Naive thymus-derived CD8-positive, alpha-beta T cell (primary cell): ENCODE data around the gene DDX10. TPM values are rescaled to one million over a fixed set of nuclear protein-coding genes. Genes with fewer than 3 reads are reported as not detected.
"Not testable (repeated sequence)": the region's sequence is repeated elsewhere in the genome, so short reads cannot be mapped to it uniquely, and the experiment has no call there.

Experiments
- ATAC-seq, 2 donors: fragments of 150-1000 bp; cut with Tn5 transposase in 1 of 2; sonication (Bioruptor Pico), chemical (Tn5 transposase) in 1 of 2; 1 replicate in 1 of 2; 2 replicates in 1 of 2; pipeline ENCODE4 v1.10.0; 2021; ENCODE audit warnings: mild to moderate bottlenecking in 2 of 2, moderate library complexity in 2 of 2
- POLR2A ChIA-PET: fragments of 350-600 bp; sonication (Branson Sonifier 250); formaldehyde crosslinking; loops from one replicate; lab custom pipeline; 2021; ENCODE audit warnings: antibody characterized with exemption; lab: Charles Lee
- DNase-seq, 10 donors: peaks; one replicate each; pipeline versions ENCODE4 v3.0.0 to v3.0.0-alpha.2; 2020 to 2022
- H3K27ac Mint-ChIP-seq, 10 donors: one replicate each; pipeline ENCODE4 v1.8.0; 2020 to 2022; ENCODE audit warnings: mild to moderate bottlenecking in 10 of 10, mixed read lengths in 10 of 10, moderate library complexity in 4 of 10, inconsistent platforms in 1 of 10
- H3K27me3 Mint-ChIP-seq, 5 donors: one replicate each; pipeline ENCODE4 v1.8.0; 2021 to 2022; ENCODE audit warnings: mixed read lengths in 5 of 5
- H3K36me3 Mint-ChIP-seq, 3 donors: one replicate each; pipeline ENCODE4 v1.8.0; 2020 to 2022; ENCODE audit warnings: mixed read lengths in 3 of 3, mild to moderate bottlenecking in 2 of 3, inconsistent platforms in 1 of 3
- H3K4me1 Mint-ChIP-seq, 4 donors: one replicate each; pipeline ENCODE4 v1.8.0; 2021 to 2022; ENCODE audit warnings: mixed read lengths in 4 of 4
- H3K4me3 Mint-ChIP-seq, 10 donors: one replicate each; pipeline ENCODE4 v1.8.0; 2020 to 2022; ENCODE audit warnings: mild to moderate bottlenecking in 10 of 10, mixed read lengths in 10 of 10, moderate library complexity in 6 of 10, inconsistent platforms in 1 of 10
- H3K9me3 Mint-ChIP-seq, 9 donors: one replicate each; pipeline ENCODE4 v1.8.0; 2020 to 2022; ENCODE audit warnings: mixed read lengths in 9 of 9, mild to moderate bottlenecking in 3 of 9, inconsistent platforms in 1 of 9, moderate library complexity in 1 of 9
- polyA plus RNA-seq, 3 donors: library from polyadenylated mRNA; unstranded; fragments of 300-500 nt; fragmentation: Illumina TruSeq; gene quantifications; one replicate each; pipeline ENCODE4 v1.2.3, GENCODE V29; 2021
- total RNA-seq, 8 experiments: library from RNA in 2 of 8; stranded (reverse) in 2 of 8; gene quantifications; one replicate each; pipeline ENCODE4 v1.2.3 and lab custom pipeline; 2021 to 2026

DDX10 gene
- total and polyA plus RNA-seq, 5 experiments from 2014 or later, result 13.1 to 26.3 (median 15.9) TPM

- Mint-ChIP-seq H3K36me3 (peaks cover 0 to 12% (median 9%) of the 10 kb centered on the region in 3 donors), H3K4me3 (no peak overlapping the region), H3K9me3 (no peaks in the 10 kb centered on the region), H3K27me3 (no peaks in the 10 kb centered on the region), H3K27ac (no peak overlapping the region), H3K4me1 (peaks cover 0 to 8% (median 2%) of the 10 kb centered on the region in 4 donors)
- DNase-seq (no peak), ATAC-seq (no peak)
- POLR2A ChIA-PET, result no interaction called here
These were observed 153.1 kb downstream of the DDX10 start for GRCh38 chr11:108817976-108818375.

- Mint-ChIP-seq H3K4me1 (peaks cover 0 to 6% (median 2%) of the 10 kb centered on the region in 4 donors), H3K9me3 (no peaks in the 10 kb centered on the region), H3K27ac (no peak overlapping the region), H3K36me3 (peaks cover 0 to 12% (median 12%) of the 10 kb centered on the region in 3 donors), H3K27me3 (no peaks in the 10 kb centered on the region), H3K4me3 (no peak overlapping the region)
- ATAC-seq, result no peak
- DNase-seq, result no peak
- POLR2A ChIA-PET, result no interaction called here
These were observed 154.1 kb downstream of the DDX10 start for GRCh38 chr11:108818971-108819370.

DNA sequence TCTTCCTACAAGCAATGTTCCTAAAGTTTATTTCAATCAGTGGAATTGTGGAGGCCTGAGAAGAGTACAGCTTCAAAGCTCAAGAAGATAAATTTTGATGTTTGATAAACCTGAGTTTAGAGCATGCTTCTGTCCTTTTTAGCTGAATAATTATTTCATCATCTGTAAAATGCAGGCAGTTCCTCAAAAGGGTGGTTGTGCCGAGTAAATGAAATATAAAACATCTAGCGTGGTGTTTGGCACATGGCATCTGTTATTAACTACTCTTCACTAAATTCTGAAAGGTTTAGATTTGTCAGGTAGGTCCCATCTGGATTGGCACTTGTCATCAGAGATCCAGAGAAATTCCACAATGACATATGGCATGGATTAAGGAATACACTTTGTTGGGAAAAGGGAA, 155.1 kb downstream of the DDX10 start:
- ATAC-seq (no peak), DNase-seq (no peak)
- H3K4me1 Mint-ChIP-seq, result peaks cover 0 to 6% (median 2%) of the 10 kb centered on the region in 4 donors
- H3K27me3 Mint-ChIP-seq, result no peaks in the 10 kb centered on the region
- H3K36me3 Mint-ChIP-seq, result peaks cover 0 to 12% (median 9%) of the 10 kb centered on the region in 3 donors
- H3K9me3 Mint-ChIP-seq, result no peaks in the 10 kb centered on the region
- H3K4me3 Mint-ChIP-seq, result no peak overlapping the region
- POLR2A ChIA-PET, result no interaction called here
- no peak overlapping the region for H3K27ac Mint-ChIP-seq

GRCh38 chr11:108823960-108824359, 159.1 kb downstream of the DDX10 start:
- ATAC-seq, result not testable (repeated sequence)

DNA sequence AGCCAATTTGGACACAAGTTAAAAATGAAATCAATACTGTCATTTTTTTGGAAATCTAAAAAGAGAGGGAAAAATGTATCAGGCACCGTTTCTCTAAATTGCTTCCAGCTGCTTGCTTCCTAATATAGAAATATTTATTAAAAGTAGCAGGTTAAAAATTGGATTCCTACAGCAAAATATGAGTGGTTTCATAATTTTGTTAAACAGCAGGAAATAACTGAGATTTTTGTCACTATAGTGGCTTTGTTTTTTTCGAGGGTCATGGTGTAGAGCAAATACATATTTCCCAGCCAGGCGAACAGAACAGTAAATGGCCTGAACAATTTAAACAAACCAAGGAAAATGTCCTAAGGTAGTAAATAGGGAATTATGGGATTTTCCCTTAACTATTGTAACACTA, 159.7 kb downstream of the DDX10 start:
- ATAC-seq (no peak), DNase-seq (no peak)
- Mint-ChIP-seq H3K4me3 (no peak overlapping the region), H3K27me3 (no peaks in the 10 kb centered on the region), H3K36me3 (peaks cover 7 to 16% (median 12%) of the 10 kb centered on the region in 3 donors), H3K9me3 (peaks cover 0 to 11% (median 2%) of the 10 kb centered on the region in 9 donors), H3K27ac (peak overlapping the region in 1 of 10 donors; percentile 70), H3K4me1 (peaks cover 1 to 7% (median 5%) of the 10 kb centered on the region in 4 donors)
- POLR2A ChIA-PET, result no interaction called here

More at GRCh38 chr11:108823960-108824359, 159.1 kb downstream of the DDX10 start:
- H3K36me3 Mint-ChIP-seq, result peaks cover 1 to 13% (median 12%) of the 10 kb centered on the region in 3 donors
- H3K4me1 Mint-ChIP-seq, H3K9me3 Mint-ChIP-seq, H3K4me3 Mint-ChIP-seq, DNase-seq, H3K27me3 Mint-ChIP-seq, H3K27ac Mint-ChIP-seq, POLR2A ChIA-PET: not testable (repeated sequence)

DNA sequence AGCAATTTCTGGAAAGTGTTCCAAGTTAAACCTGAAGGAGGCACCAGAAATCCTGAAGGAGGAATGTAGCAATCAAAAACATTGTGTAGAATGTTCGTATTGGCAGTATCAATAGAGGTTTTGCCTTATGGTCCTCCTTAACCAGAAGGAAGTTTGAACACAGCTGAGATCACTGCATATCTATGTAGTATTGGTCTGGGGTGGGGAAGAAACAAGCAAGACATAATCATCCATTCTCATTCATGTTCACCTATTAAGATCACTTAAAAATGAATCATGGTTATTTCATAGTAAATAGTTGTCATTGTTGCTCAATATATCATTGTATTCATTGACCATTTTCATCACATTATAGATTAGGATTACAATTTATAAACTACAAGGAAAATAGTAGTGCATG, 160.5 kb downstream of the DDX10 start:
- Mint-ChIP-seq H3K4me1 (peaks cover 3 to 14% (median 10%) of the 10 kb centered on the region in 4 donors), H3K4me3 (no peak overlapping the region), H3K27ac (no peak overlapping the region), H3K36me3 (peaks cover 11 to 22% (median 12%) of the 10 kb centered on the region in 3 donors), H3K27me3 (no peaks in the 10 kb centered on the region), H3K9me3 (peaks cover 0 to 13% (median 6%) of the 10 kb centered on the region in 9 donors)
- ATAC-seq, result no peak
- POLR2A ChIA-PET, result no interaction called here
- DNase-seq, result no peak

GRCh38 chr11:108826136-108826535, 161.3 kb downstream of the DDX10 start:
- no peak overlapping the region for H3K4me3 Mint-ChIP-seq
- H3K27me3 Mint-ChIP-seq, result no peaks in the 10 kb centered on the region
- ATAC-seq, result no peak
- peaks cover 5 to 14% (median 11%) of the 10 kb centered on the region in 4 donors for H3K4me1 Mint-ChIP-seq
- H3K27ac Mint-ChIP-seq, result no peak overlapping the region
- no peak for DNase-seq
- H3K36me3 Mint-ChIP-seq, result peaks cover 8 to 24% (median 11%) of the 10 kb centered on the region in 3 donors
- POLR2A ChIA-PET, result no interaction called here
- H3K9me3 Mint-ChIP-seq, result peaks cover 0 to 13% (median 7%) of the 10 kb centered on the region in 9 donors

GRCh38 chr11:108835624-108836023, 170.8 kb downstream of the DDX10 start:
- Mint-ChIP-seq H3K4me3 (no peak overlapping the region), H3K9me3 (peaks cover 0 to under 1% (median 0%) of the 10 kb centered on the region in 9 donors), H3K36me3 (peaks cover 4 to 25% (median 22%) of the 10 kb centered on the region in 3 donors), H3K27ac (no peak overlapping the region), H3K4me1 (peaks cover 6 to 16% (median 10%) of the 10 kb centered on the region in 4 donors), H3K27me3 (no peaks in the 10 kb centered on the region)
- no peak for ATAC-seq
- DNase-seq, result no peak
- POLR2A ChIA-PET, result no interaction called here

GRCh38 chr11:108836541-108836940, 171.7 kb downstream of the DDX10 start:
- ATAC-seq, result no peak

DNA sequence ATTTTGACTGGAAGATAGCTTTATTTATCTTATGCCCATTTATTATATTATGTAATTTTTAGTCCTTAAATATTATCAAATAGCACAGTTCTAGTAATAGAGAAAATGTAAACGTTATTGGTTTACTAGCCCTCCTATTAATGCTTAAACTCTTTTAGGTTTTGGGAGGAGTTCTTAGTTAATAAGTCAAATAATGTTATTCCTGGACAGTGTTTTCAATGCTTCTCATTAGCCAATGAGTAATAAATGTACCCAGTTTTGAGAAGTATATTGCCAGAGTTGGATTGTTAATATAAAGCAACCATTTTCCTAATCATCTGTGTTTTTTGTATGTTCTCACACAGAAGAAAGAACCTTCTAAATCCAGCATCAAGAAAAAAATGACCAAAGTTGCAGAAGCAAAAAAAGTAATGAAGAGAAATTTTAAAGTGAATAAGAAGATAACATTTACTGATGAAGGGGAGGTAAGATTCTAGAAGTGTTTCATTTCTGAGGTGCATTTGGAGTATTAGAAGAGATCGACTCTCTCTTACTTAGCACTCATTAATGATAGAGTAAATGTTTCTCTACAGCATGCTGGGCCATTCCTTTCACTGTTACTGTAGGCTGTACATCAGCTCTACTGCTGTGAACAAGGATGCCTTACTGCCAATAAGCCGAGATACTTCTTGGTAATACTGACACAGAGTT, 173.4 kb downstream of the DDX10 start:
- DNase-seq, result no peak
- no peak overlapping the region for H3K4me3 Mint-ChIP-seq
- no peak for ATAC-seq
- H3K27ac Mint-ChIP-seq, result no peak overlapping the region
- H3K4me1 Mint-ChIP-seq, result peaks cover 7 to 23% (median 13%) of the 10 kb centered on the region in 4 donors
- POLR2A ChIA-PET, result interaction anchor here (0.6 kb wide), 1 partner anchor 1274 kb away, joined by 5 read pairs; no protein-coding TSS in a partner anchor
- H3K9me3 Mint-ChIP-seq, result no peaks in the 10 kb centered on the region
- H3K27me3 Mint-ChIP-seq, result no peaks in the 10 kb centered on the region
- H3K36me3 Mint-ChIP-seq, result peaks cover 12 to 40% (median 28%) of the 10 kb centered on the region in 3 donors

More at GRCh38 chr11:108836541-108836940, 171.7 kb downstream of the DDX10 start:
- POLR2A ChIA-PET, result no interaction called here
- Mint-ChIP-seq H3K27me3 (no peaks in the 10 kb centered on the region), H3K27ac (no peak overlapping the region), H3K4me1 (peaks cover 7 to 23% (median 13%) of the 10 kb centered on the region in 4 donors), H3K36me3 (peaks cover 10 to 35% (median 24%) of the 10 kb centered on the region in 3 donors), H3K4me3 (no peak overlapping the region), H3K9me3 (no peaks in the 10 kb centered on the region)
- no peak for DNase-seq

GRCh38 chr11:108838792-108839105, 173.9 kb downstream of the DDX10 start:
- H3K9me3 Mint-ChIP-seq, result no peaks in the 10 kb centered on the region
- peaks cover 12 to 40% (median 27%) of the 10 kb centered on the region in 3 donors for H3K36me3 Mint-ChIP-seq
- POLR2A ChIA-PET, result no interaction called here
- no peaks in the 10 kb centered on the region for H3K27me3 Mint-ChIP-seq
- ATAC-seq (no peak), DNase-seq (no peak)
- H3K27ac Mint-ChIP-seq, result peak overlapping the region in 2 of 10 donors; percentile 29 to 46
- H3K4me3 Mint-ChIP-seq, result no peak overlapping the region
- peaks cover 5 to 23% (median 12%) of the 10 kb centered on the region in 4 donors for H3K4me1 Mint-ChIP-seq

DNA sequence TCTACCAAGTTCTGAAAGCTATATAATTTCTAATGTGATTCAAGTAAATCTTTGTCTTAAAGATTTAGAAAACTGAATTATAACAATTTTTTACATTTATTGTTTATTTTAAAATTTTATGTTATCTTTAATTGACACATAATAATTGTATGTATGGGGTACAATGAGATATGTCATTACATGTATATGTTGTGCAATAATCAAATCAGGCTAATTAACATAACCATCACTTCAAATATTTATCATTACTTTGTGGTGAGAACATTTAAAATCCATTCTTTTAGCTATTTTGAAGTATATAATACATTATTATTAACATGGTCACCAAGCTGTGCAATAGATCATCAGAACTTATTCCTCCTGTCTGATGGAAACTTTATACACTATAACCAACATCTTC, 181.1 kb downstream of the DDX10 start:
- ATAC-seq, result no peak
- no peaks in the 10 kb centered on the region for H3K9me3 Mint-ChIP-seq
- H3K27ac Mint-ChIP-seq, result no peak overlapping the region
- H3K4me1 Mint-ChIP-seq, result peaks cover 0 to 4% (median 1%) of the 10 kb centered on the region in 4 donors
- no peaks in the 10 kb centered on the region for H3K27me3 Mint-ChIP-seq
- POLR2A ChIA-PET, result no interaction called here
- no peak for DNase-seq
- no peak overlapping the region for H3K4me3 Mint-ChIP-seq
- peaks cover 7 to 41% (median 24%) of the 10 kb centered on the region in 3 donors for H3K36me3 Mint-ChIP-seq

- Mint-ChIP-seq H3K4me1 (peaks cover 2 to 5% (median 3%) of the 10 kb centered on the region in 4 donors), H3K27ac (no peak overlapping the region), H3K4me3 (no peak overlapping the region), H3K9me3 (no peaks in the 10 kb centered on the region), H3K36me3 (peaks cover 0 to 40% (median 25%) of the 10 kb centered on the region in 3 donors), H3K27me3 (no peaks in the 10 kb centered on the region)
- POLR2A ChIA-PET, result no interaction called here
- no peak for ATAC-seq
- no peak for DNase-seq
These were observed 182.6 kb downstream of the DDX10 start for GRCh38 chr11:108847298-108847990.
